Astrocyte (in vitro differentiated cells and primary cell): ENCODE results near the gene SEC62.

ENCODE experiments used
- EZH2 ChIP-seq: IDR thresholded peaks from 2 replicates; pipeline ENCODE4 v1.6.1; 2012; ENCODE audit warnings: mild to moderate bottlenecking, low read length, inconsistent platforms; ENCODE audit not compliant: insufficient read depth
- TF ChIP-seq, protein P1 (sequence below): IDR thresholded peaks from 2 replicates; pipeline ENCODE4 v1.5.1; 2011; ENCODE audit warnings: low read depth, mild to moderate bottlenecking, inconsistent platforms, low read length, moderate library complexity; ENCODE audit not compliant: insufficient read depth

DNA sequence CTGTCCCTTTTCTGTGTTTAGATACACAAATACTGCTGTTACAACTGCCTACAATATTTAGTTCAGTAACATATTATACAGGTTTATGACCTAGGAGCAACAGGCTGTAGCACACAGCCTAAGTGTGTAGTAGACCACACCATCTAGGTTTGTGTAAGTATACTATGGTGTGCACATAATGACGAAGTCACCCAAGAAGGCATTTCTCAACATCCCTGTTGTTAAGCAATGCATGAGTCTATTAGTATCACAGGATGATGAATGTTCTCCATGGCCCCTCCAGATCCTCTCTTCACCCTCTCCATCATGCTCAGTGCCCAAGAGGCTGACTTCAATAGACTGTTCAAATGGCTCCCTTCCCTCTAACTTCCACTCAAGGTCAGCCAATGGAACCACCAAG is 14.6 kb upstream of the SEC62 start:
- TF ChIP-seq, protein P1, sequence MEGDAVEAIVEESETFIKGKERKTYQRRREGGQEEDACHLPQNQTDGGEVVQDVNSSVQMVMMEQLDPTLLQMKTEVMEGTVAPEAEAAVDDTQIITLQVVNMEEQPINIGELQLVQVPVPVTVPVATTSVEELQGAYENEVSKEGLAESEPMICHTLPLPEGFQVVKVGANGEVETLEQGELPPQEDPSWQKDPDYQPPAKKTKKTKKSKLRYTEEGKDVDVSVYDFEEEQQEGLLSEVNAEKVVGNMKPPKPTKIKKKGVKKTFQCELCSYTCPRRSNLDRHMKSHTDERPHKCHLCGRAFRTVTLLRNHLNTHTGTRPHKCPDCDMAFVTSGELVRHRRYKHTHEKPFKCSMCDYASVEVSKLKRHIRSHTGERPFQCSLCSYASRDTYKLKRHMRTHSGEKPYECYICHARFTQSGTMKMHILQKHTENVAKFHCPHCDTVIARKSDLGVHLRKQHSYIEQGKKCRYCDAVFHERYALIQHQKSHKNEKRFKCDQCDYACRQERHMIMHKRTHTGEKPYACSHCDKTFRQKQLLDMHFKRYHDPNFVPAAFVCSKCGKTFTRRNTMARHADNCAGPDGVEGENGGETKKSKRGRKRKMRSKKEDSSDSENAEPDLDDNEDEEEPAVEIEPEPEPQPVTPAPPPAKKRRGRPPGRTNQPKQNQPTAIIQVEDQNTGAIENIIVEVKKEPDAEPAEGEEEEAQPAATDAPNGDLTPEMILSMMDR: no peak
- TF ChIP-seq EZH2: no peak
